OCI-LY7 (cell line): ENCODE data around the gene SECTM1.

Experiments used
- EZH2phosphoT487 ChIP-seq: fragments of 200-600 bp; sonication (generic); IDR thresholded peaks from 2 replicates; pipeline ENCODE4 v1.6.1; 2018; ENCODE audit warnings: low read depth, borderline replicate concordance, mild to moderate bottlenecking, mixed run types, antibody characterized with exemption, low read length, moderate library complexity, mixed read lengths
- TF ChIP-seq, protein P1 (sequence below): fragments of 200-600 bp; sonication (generic); conservative IDR thresholded peaks from 2 replicates; pipeline ENCODE4 v1.5.1; 2014; ENCODE audit warnings: mild to moderate bottlenecking, antibody characterized with exemption, low read length, moderate library complexity, mixed read lengths

DNA sequence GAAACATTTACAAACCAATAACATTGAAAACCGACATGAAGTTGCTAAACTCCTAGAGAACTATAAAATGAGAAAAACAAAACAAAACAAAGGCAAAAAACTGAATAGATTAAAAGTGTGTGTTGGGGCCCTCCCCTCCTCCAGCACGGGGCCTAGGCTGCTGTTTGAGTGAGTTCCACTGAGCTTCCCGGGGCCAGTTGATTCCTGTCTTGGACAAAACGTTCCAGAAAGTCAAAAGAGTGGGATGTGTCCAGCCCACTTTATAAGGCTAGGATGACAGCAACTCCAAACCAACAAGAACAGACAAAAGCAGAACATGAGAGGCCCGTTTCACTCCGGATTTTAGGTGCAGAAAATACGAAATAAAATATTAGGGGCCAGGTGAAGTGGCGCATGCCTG is 48.4 kb downstream of the SECTM1 start:
- TF ChIP-seq, protein P1, sequence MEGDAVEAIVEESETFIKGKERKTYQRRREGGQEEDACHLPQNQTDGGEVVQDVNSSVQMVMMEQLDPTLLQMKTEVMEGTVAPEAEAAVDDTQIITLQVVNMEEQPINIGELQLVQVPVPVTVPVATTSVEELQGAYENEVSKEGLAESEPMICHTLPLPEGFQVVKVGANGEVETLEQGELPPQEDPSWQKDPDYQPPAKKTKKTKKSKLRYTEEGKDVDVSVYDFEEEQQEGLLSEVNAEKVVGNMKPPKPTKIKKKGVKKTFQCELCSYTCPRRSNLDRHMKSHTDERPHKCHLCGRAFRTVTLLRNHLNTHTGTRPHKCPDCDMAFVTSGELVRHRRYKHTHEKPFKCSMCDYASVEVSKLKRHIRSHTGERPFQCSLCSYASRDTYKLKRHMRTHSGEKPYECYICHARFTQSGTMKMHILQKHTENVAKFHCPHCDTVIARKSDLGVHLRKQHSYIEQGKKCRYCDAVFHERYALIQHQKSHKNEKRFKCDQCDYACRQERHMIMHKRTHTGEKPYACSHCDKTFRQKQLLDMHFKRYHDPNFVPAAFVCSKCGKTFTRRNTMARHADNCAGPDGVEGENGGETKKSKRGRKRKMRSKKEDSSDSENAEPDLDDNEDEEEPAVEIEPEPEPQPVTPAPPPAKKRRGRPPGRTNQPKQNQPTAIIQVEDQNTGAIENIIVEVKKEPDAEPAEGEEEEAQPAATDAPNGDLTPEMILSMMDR, result no peak
- TF ChIP-seq EZH2phosphoT487, result no peak
